Measurements from ENCODE around the gene DOK6. TPM values are rescaled to one million over a fixed set of nuclear protein-coding genes. Genes with fewer than 3 reads are reported as not detected.

The DOK6 gene
- total and polyA plus RNA-seq, 2 donors (not counting 1 experiment from before 2014, with no cell fraction given): not detected

GRCh38 chr18:69408522-69408921, 7.8 kb downstream of the DOK6 start:
- POLR2A ChIA-PET: no interaction called here
- intact Hi-C loops (cut with micrococcal nuclease): no loop called here
- TF ChIP-seq, protein P1, sequence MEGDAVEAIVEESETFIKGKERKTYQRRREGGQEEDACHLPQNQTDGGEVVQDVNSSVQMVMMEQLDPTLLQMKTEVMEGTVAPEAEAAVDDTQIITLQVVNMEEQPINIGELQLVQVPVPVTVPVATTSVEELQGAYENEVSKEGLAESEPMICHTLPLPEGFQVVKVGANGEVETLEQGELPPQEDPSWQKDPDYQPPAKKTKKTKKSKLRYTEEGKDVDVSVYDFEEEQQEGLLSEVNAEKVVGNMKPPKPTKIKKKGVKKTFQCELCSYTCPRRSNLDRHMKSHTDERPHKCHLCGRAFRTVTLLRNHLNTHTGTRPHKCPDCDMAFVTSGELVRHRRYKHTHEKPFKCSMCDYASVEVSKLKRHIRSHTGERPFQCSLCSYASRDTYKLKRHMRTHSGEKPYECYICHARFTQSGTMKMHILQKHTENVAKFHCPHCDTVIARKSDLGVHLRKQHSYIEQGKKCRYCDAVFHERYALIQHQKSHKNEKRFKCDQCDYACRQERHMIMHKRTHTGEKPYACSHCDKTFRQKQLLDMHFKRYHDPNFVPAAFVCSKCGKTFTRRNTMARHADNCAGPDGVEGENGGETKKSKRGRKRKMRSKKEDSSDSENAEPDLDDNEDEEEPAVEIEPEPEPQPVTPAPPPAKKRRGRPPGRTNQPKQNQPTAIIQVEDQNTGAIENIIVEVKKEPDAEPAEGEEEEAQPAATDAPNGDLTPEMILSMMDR (IDR thresholded peaks at IDR 0.05): no peak
- no peak for TF ChIP-seq EZH2 (IDR thresholded peaks at IDR 0.05; ENCODE audit: borderline replicate concordance, insufficient read depth, low read depth, low read length, poor library complexity, severe bottlenecking)

GRCh38 chr18:69411199-69411598, 10.5 kb downstream of the DOK6 start:
- POLR2A ChIA-PET: no interaction called here
- intact Hi-C loops (cut with micrococcal nuclease): no loop called here

More at GRCh38 chr18:69408522-69408921, 7.8 kb downstream of the DOK6 start:
- WGBS (ENCODE audit: insufficient coverage): no CpG with 5 or more reads among the region's 1 CpG
- DNase-seq: no peak
- no peaks in the 10 kb centered on the region for H4K20me1 ChIP-seq (ENCODE audit: control insufficient read depth, insufficient read depth, low read length, poor library complexity, severe bottlenecking)
- no peak overlapping the region for H2AFZ ChIP-seq (ENCODE audit: insufficient read depth, low read depth, low read length, poor library complexity, severe bottlenecking)
- ATAC-seq (ENCODE audit: low read depth): no peak
- Mint-ChIP-seq H3K27me3 (no peaks in the 10 kb centered on the region), H3K9me3 (ENCODE audit: insufficient read depth) (no peaks in the 10 kb centered on the region), H3K4me3 (no peak overlapping the region), H3K4me1 (no peaks in the 10 kb centered on the region), H3K27ac (no peak overlapping the region)
- H3K79me2 ChIP-seq (ENCODE audit: control insufficient read depth, insufficient read depth, low read length): no peaks in the 10 kb centered on the region
- H3K9ac ChIP-seq (ENCODE audit: low read length): no peak overlapping the region
- no peak overlapping the region for H3K4me2 ChIP-seq (replicated peaks; ENCODE audit: low read depth, low read length, poor library complexity, severe bottlenecking)
- H3K4me3 ChIP-seq (ENCODE audit: control extremely low read depth in 1 of 5, extremely low read depth in 1 of 5, insufficient read depth in 1 of 5, low read depth in 2 of 5, low read length in 4 of 5): no peak overlapping the region
- CTCF ChIA-PET: no interaction called here
- no peaks in the 10 kb centered on the region for H3K4me1 ChIP-seq (ENCODE audit: control insufficient read depth in 2 of 2, insufficient read depth in 2 of 2, low read length in 2 of 2)
- H3K9me3 ChIP-seq (ENCODE audit: control extremely low read depth in 1 of 3, control insufficient read depth in 2 of 3, insufficient read depth in 1 of 3, low read length in 2 of 3): no peaks in the 10 kb centered on the region
- H3K36me3 ChIP-seq (replicated peaks in 1 of 2; ENCODE audit: control extremely low read depth in 1 of 2, control insufficient read depth in 1 of 2, extremely low read depth in 1 of 2, insufficient read depth in 2 of 2, low read length in 1 of 2): no peaks in the 10 kb centered on the region
- peaks cover 0 to 3% (median 0%) of the 10 kb centered on the region in 4 experiments for H3K27me3 ChIP-seq (replicated peaks in 1 of 4; ENCODE audit: control extremely low read depth in 1 of 4, control insufficient read depth in 3 of 4, insufficient read depth in 4 of 4, low read length in 3 of 4)
- H3K27ac ChIP-seq (ENCODE audit: low read length in 2 of 2): no peak overlapping the region

More at GRCh38 chr18:69411199-69411598, 10.5 kb downstream of the DOK6 start:
- H3K36me3 ChIP-seq (replicated peaks in 1 of 2; ENCODE audit: control extremely low read depth in 1 of 2, control insufficient read depth in 1 of 2, extremely low read depth in 1 of 2, insufficient read depth in 2 of 2, low read length in 1 of 2): no peaks in the 10 kb centered on the region
- ATAC-seq (ENCODE audit: low read depth) (no peak), DNase-seq (no peak)
- H3K4me2 ChIP-seq (replicated peaks; ENCODE audit: low read depth, low read length, poor library complexity, severe bottlenecking): no peak overlapping the region
- no peaks in the 10 kb centered on the region for H3K27me3 ChIP-seq (replicated peaks in 1 of 4; ENCODE audit: control extremely low read depth in 1 of 4, control insufficient read depth in 3 of 4, insufficient read depth in 4 of 4, low read length in 3 of 4)
- TF ChIP-seq, protein P1 (IDR thresholded peaks at IDR 0.05): no peak
- TF ChIP-seq EZH2 (IDR thresholded peaks at IDR 0.05; ENCODE audit: borderline replicate concordance, insufficient read depth, low read depth, low read length, poor library complexity, severe bottlenecking): no peak
- Mint-ChIP-seq H3K27me3 (no peaks in the 10 kb centered on the region), H3K9me3 (ENCODE audit: insufficient read depth) (no peaks in the 10 kb centered on the region), H3K27ac (no peak overlapping the region), H3K4me1 (no peaks in the 10 kb centered on the region), H3K4me3 (no peak overlapping the region)
- H3K4me3 ChIP-seq (ENCODE audit: control extremely low read depth in 1 of 5, extremely low read depth in 1 of 5, insufficient read depth in 1 of 5, low read depth in 2 of 5, low read length in 4 of 5): no peak overlapping the region
- H3K9me3 ChIP-seq (ENCODE audit: control extremely low read depth in 1 of 3, control insufficient read depth in 2 of 3, insufficient read depth in 1 of 3, low read length in 2 of 3): no peaks in the 10 kb centered on the region
- H3K79me2 ChIP-seq (ENCODE audit: control insufficient read depth, insufficient read depth, low read length): no peaks in the 10 kb centered on the region
- H3K9ac ChIP-seq (ENCODE audit: low read length): no peak overlapping the region
- H3K27ac ChIP-seq (ENCODE audit: low read length in 2 of 2): no peak overlapping the region
- no peak overlapping the region for H2AFZ ChIP-seq (ENCODE audit: insufficient read depth, low read depth, low read length, poor library complexity, severe bottlenecking)
- CTCF ChIA-PET: no interaction called here
- H3K4me1 ChIP-seq (ENCODE audit: control insufficient read depth in 2 of 2, insufficient read depth in 2 of 2, low read length in 2 of 2): no peaks in the 10 kb centered on the region
- H4K20me1 ChIP-seq (ENCODE audit: control insufficient read depth, insufficient read depth, low read length, poor library complexity, severe bottlenecking): no peaks in the 10 kb centered on the region

Data from B cell (primary cell).